ENCODE data around the gene ZBTB20.

- TF ChIP-seq POLR2A (IDR thresholded peaks at IDR 0.05) (no peak), CTCF (IDR thresholded peaks at IDR 0.05) (no peak)
These were observed 274.5 kb downstream of the ZBTB20 start for GRCh38 chr3:114872588-114872987.

Data from thyroid gland (tissue), 4 donors.